ENCODE results near the gene CFAP77. TPM values are rescaled to one million over a fixed set of nuclear protein-coding genes. Genes with fewer than 3 reads are reported as not detected.

Gene CFAP77
- total and polyA plus RNA-seq, 7 donors = not detected

DNA sequence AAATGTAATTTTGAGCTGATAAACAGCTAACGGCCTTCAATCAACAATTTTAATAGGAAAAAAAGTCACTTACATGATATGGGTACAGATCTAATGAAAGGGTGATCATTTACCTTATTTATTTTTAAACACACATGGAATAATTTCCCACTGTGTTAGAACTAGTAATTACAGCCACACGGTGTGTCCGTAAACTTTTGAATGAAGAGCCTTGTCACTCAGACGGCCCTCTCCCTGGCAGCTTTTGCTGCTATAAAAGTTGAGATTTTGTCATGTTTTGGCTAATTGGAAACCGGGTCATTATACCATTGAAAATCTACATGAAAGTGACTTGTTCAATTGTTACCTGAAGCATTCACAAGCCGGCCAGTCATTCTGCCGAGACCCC, 15.7 kb downstream of the CFAP77 start:
- H3K27me3 ChIP-seq (ENCODE audit: insufficient read depth in 3 of 3, low read length in 2 of 3) = peaks cover 0 to 70% (median 13%) of the 10 kb centered on the region in 3 donors
- H3K4me3 ChIP-seq = no peak overlapping the region
- H3K36me3 ChIP-seq (ENCODE audit: insufficient read depth in 1 of 2, low read depth in 1 of 2) = no peaks in the 10 kb centered on the region
- TF ChIP-seq, protein P1, sequence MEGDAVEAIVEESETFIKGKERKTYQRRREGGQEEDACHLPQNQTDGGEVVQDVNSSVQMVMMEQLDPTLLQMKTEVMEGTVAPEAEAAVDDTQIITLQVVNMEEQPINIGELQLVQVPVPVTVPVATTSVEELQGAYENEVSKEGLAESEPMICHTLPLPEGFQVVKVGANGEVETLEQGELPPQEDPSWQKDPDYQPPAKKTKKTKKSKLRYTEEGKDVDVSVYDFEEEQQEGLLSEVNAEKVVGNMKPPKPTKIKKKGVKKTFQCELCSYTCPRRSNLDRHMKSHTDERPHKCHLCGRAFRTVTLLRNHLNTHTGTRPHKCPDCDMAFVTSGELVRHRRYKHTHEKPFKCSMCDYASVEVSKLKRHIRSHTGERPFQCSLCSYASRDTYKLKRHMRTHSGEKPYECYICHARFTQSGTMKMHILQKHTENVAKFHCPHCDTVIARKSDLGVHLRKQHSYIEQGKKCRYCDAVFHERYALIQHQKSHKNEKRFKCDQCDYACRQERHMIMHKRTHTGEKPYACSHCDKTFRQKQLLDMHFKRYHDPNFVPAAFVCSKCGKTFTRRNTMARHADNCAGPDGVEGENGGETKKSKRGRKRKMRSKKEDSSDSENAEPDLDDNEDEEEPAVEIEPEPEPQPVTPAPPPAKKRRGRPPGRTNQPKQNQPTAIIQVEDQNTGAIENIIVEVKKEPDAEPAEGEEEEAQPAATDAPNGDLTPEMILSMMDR (IDR thresholded peaks at IDR 0.05) = no peak
- no peaks in the 10 kb centered on the region for H3K9me3 ChIP-seq
- H3K27ac ChIP-seq = no peak overlapping the region
- no peak for ATAC-seq
- no peaks in the 10 kb centered on the region for H3K4me1 ChIP-seq
- 31 to 40% (median 32%) methylated on average over 7 of the region's 7 CpGs for WGBS, 3 donors
- DNase-seq = no peak
- intact Hi-C loops (cut with DNase I) = no loop called here

DNA sequence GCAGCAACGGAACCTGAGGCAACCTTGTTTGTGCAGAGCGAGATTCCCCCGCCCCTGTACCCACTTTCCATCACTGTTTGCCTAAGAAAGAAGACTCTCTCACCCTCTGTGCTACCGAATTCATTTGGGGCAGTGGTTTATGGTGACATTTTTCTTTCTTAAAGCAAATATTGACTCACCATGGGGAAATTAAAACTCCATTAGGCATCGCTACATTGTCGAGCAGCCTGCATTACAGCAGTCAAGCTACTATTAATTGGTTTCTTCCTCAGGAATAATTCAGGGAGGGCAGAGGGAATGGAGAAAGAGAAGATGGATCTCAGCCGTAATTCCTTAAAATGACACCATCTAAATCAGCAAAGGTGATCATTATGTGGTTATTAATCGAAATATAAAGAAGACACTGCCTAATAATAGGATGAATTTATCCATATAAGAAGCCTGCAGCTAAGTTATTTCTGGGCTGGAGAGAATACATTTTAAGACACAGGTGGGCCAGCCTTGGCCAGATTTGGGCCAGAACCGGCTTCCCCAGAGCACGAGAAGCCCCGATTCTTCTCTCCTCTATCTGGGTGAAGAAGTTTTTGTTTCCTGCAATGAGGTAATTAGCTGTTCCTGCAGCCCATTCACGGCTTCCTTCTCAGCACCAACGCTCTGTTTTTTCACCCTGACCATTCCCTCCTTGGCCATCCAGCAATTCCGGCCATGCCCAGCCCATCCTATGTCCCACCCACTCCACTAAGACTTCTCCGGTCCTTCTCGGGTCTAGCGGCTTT, 16.8 kb downstream of the CFAP77 start:
- WGBS, 3 donors = 32 to 40% (median 33%) methylated on average over 17 of the region's 17 CpGs
- TF ChIP-seq, protein P1 (IDR thresholded peaks at IDR 0.05) = no peak
- Histone ChIP-seq H3K27ac (no peak overlapping the region), H3K9me3 (no peaks in the 10 kb centered on the region), H3K4me1 (no peaks in the 10 kb centered on the region), H3K4me3 (no peak overlapping the region), H3K36me3 (ENCODE audit: insufficient read depth in 1 of 2, low read depth in 1 of 2) (no peaks in the 10 kb centered on the region), H3K27me3 (ENCODE audit: insufficient read depth in 3 of 3, low read length in 2 of 3) (peaks cover 0 to 66% (median 13%) of the 10 kb centered on the region in 3 donors)
- ATAC-seq (no peak), DNase-seq (no peak)
- intact Hi-C loops (cut with DNase I) = no loop called here

DNA sequence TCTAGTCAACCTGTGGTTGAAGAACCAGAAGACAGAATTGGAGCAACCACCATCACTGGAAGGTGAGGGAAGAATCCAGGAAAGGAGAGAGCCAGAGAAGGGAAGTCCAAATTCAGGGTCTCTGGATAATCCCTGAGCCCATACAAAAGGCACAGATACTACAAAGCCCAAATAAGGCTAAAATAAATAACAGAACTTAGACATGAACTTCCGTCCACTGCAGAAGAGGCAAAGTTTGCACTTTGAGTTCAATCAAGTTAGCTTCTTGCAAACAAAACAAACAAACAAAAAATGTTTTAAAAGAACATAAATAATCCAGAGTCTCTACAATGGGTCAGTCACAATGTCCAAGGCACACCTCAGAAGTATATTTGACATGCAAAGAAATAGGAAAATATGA, 21.0 kb downstream of the CFAP77 start:
- Histone ChIP-seq H3K36me3 (ENCODE audit: insufficient read depth in 1 of 2, low read depth in 1 of 2) (no peaks in the 10 kb centered on the region), H3K4me3 (no peak overlapping the region), H3K27ac (no peak overlapping the region), H3K27me3 (ENCODE audit: insufficient read depth in 3 of 3, low read length in 2 of 3) (peaks cover 0 to 61% (median 10%) of the 10 kb centered on the region in 3 donors), H3K9me3 (no peaks in the 10 kb centered on the region), H3K4me1 (no peaks in the 10 kb centered on the region)
- ATAC-seq (no peak), DNase-seq (no peak)
- TF ChIP-seq, protein P1 (IDR thresholded peaks at IDR 0.05) = no peak
- intact Hi-C loops (cut with DNase I) = no loop called here
- 50 to 68% (median 62%) methylated on average over 1 of the region's 1 CpG for WGBS, 3 donors

DNA sequence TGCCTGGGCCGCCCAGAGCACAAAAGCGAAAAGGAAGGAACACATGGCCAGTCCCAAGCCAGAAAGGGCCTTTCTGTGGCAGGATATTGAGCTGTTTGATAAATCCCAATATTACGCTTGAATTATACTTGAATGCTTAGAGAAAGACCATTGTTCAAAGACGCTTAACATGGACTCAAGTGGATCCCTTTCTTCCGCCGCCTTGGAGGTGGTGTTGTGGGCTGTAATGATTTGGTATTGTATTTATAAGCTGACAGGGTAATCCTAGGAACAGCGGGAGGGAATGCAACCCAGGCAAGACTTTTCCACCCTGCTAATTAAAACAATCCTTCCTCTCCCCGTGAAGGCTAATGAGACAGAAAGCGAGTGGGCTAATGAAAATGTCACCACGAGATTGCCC, 24.9 kb downstream of the CFAP77 start:
- DNase-seq = no peak
- TF ChIP-seq, protein P1 (IDR thresholded peaks at IDR 0.05) = no peak
- intact Hi-C loops (cut with DNase I) = no loop called here
- ATAC-seq = no peak
- no peak overlapping the region for H3K27ac ChIP-seq
- no peak overlapping the region for H3K4me3 ChIP-seq
- H3K9me3 ChIP-seq = no peaks in the 10 kb centered on the region
- WGBS, 3 donors = 41 to 50% (median 44%) methylated on average over 10 of the region's 10 CpGs
- no peaks in the 10 kb centered on the region for H3K4me1 ChIP-seq
- H3K27me3 ChIP-seq (ENCODE audit: insufficient read depth in 3 of 3, low read length in 2 of 3) = peaks cover 0 to 53% (median 5%) of the 10 kb centered on the region in 3 donors
- no peaks in the 10 kb centered on the region for H3K36me3 ChIP-seq (ENCODE audit: insufficient read depth in 1 of 2, low read depth in 1 of 2)

DNA sequence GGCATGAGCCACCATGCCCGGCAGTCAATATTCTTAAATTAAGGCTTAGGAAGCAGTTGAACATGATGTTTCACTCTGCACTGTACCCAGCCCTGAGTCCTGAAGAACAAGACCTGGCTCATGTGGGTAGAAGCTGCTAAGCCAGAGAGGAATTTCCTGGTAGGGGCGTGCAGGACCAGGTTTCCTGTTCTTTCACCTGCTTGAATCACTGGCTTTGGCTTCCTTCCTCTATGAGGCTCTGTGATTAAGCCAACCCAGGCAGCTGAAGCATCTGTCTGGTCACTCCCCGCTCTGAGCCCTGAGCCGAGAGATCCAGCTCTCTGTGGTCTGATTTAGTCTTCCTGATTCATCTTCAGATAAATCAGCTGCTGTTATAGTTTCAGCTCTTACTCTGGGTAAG, 29.1 kb downstream of the CFAP77 start:
- Histone ChIP-seq H3K27ac (no peak overlapping the region), H3K36me3 (ENCODE audit: insufficient read depth in 1 of 2, low read depth in 1 of 2) (no peaks in the 10 kb centered on the region), H3K4me3 (no peak overlapping the region), H3K9me3 (no peaks in the 10 kb centered on the region), H3K27me3 (ENCODE audit: insufficient read depth in 3 of 3, low read length in 2 of 3) (peaks cover 0 to 70% (median 9%) of the 10 kb centered on the region in 3 donors), H3K4me1 (no peaks in the 10 kb centered on the region)
- intact Hi-C loops (cut with DNase I) = no loop called here
- 68 to 74% (median 71%) methylated on average over 4 of the region's 4 CpGs for WGBS, 3 donors
- TF ChIP-seq, protein P1 (IDR thresholded peaks at IDR 0.05) = no peak
- DNase-seq (no peak), ATAC-seq (no peak)
